ENCODE measurements around the gene NME3. TPM values are rescaled to one million over a fixed set of nuclear protein-coding genes. Genes with fewer than 3 reads are reported as not detected.

NME3 gene
- total and polyA plus RNA-seq, 8 donors, result 27.4 to 297 (median 33.1) TPM

GRCh38 chr16:1816396-1817275, 45.3 kb upstream of the NME3 start:
- no peaks in the 10 kb centered on the region for H3K4me1 ChIP-seq

DNA sequence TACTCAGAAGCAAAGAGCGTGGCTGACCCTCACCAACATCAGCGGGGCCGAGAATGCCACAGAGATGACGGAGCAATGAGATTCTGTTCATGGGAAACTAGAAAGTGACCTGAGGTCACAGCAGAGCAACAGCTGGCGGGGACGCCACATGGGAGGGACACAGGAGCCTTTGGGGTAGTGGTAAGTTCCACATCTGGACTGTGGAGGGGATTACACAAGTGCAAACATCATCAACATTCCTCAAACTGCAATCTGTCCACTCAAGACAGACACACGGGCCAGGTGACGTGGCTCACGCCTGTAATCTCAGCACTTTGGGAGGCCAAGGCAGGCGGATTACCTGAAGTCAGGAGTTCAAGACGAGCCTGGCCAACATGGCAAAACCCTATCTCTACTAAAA, 44.1 kb upstream of the NME3 start:
- TF ChIP-seq CTCF (IDR thresholded peaks at IDR 0.05), result no peak
- no peak for ATAC-seq
- H3K9me3 ChIP-seq, result no peaks in the 10 kb centered on the region
- H3K27me3 ChIP-seq, result no peaks in the 10 kb centered on the region
- intact Hi-C loops (cut with DNase I), result no loop called here
- WGBS, 2 donors, result 86 to 87% methylated on average over 11 of the region's 11 CpGs
- H3K27ac ChIP-seq, result no peak overlapping the region
- no peak for FAIRE-seq
- peaks cover 3 to 17% (median 8%) of the 10 kb centered on the region in 3 donors for H3K36me3 ChIP-seq
- H3K4me3 ChIP-seq, result no peak overlapping the region
- no peaks in the 10 kb centered on the region for H3K4me1 ChIP-seq
- DNase-seq, result no peak

More at GRCh38 chr16:1816396-1817275, 45.3 kb upstream of the NME3 start:
- no peak overlapping the region for H3K4me3 ChIP-seq
- no peak for TF ChIP-seq CTCF (IDR thresholded peaks at IDR 0.05)
- ATAC-seq (no peak), DNase-seq (peak in 1 of 6 donors; percentile 70), FAIRE-seq (no peak)
- H3K36me3 ChIP-seq, result peaks cover 3 to 26% (median 12%) of the 10 kb centered on the region in 3 donors
- 92 to 95% methylated on average over 39 to 40 of the region's 40 CpGs for WGBS, 2 donors
- no peak overlapping the region for H3K27ac ChIP-seq
- no peaks in the 10 kb centered on the region for H3K9me3 ChIP-seq
- no peaks in the 10 kb centered on the region for H3K27me3 ChIP-seq
- intact Hi-C loops (cut with DNase I), result no loop called here

GRCh38 chr16:1812732-1813163, 41.4 kb upstream of the NME3 start:
- Histone ChIP-seq H3K4me1 (no peaks in the 10 kb centered on the region), H3K36me3 (peaks cover 3 to 31% (median 21%) of the 10 kb centered on the region in 3 donors), H3K4me3 (no peak overlapping the region), H3K27ac (no peak overlapping the region), H3K9me3 (no peaks in the 10 kb centered on the region), H3K27me3 (no peaks in the 10 kb centered on the region)
- DNase-seq, result peak; percentile 69 to 91 (median 76)
- TF ChIP-seq CTCF (IDR thresholded peaks at IDR 0.05), result peak in 3 of 4 donors; percentile 30 to 37 (median 30)
- intact Hi-C loops (cut with DNase I), result no loop called here
- no peak for FAIRE-seq
- peak; percentile 77 to 99 (median 98) for ATAC-seq
- 9 to 10% methylated on average over 17 of the region's 17 CpGs for WGBS, 2 donors

DNA sequence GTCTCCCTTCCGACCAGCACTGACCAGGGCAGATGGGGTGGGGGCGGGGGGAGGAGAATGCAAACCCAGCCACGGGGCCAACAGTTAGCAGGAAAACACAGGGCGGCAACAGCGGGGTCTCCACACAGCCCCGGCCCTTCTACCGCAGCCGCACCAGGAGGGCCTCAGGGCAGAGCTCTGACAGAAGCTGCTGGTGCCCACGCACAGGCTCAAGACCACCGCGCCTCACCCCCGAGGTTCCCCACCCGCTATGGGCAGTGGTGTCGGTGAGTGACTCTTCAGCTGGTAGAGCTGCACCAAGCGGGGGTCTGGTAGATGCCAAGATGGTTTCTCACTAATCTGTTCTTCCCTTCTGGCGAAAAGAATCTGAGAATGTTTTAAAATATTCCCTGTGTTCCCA, 39.2 kb upstream of the NME3 start:
- Histone ChIP-seq H3K27me3 (no peaks in the 10 kb centered on the region), H3K27ac (no peak overlapping the region), H3K4me1 (no peaks in the 10 kb centered on the region), H3K9me3 (no peaks in the 10 kb centered on the region), H3K4me3 (no peak overlapping the region), H3K36me3 (peaks cover 0 to 22% (median 16%) of the 10 kb centered on the region in 3 donors)
- FAIRE-seq, result no peak
- WGBS, 2 donors, result 92 to 94% methylated on average over 16 of the region's 16 CpGs
- intact Hi-C loops (cut with DNase I), result no loop called here
- DNase-seq, result peak in 1 of 6 donors; percentile 45
- ATAC-seq, result no peak
- no peak for TF ChIP-seq CTCF (IDR thresholded peaks at IDR 0.05)

DNA sequence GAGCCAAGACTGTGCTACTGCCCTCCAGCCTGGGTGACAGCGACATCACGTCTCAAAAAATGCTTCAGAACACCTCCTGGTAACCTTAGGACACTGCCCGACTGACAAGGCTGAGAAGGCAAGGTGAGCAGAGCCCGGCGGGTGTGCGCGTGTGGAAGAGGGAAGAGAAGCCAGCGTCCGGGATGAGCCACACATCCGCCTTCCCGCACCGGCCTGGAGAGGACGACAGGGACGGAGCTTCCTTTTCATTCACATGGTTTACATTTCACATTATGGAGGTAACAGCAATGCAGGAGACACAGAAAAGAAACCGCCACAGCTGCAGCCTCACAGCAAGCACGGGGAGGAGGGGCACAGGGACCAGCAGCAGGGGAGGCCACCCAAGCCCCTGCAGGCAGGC, 38.8 kb upstream of the NME3 start:
- ATAC-seq (no peak), FAIRE-seq (no peak), DNase-seq (peak in 1 of 6 donors; percentile 35)
- TF ChIP-seq CTCF (IDR thresholded peaks at IDR 0.05), result no peak
- peaks cover 0 to 22% (median 16%) of the 10 kb centered on the region in 3 donors for H3K36me3 ChIP-seq
- intact Hi-C loops (cut with DNase I), result no loop called here
- WGBS, 2 donors, result 94 to 95% methylated on average over 16 of the region's 16 CpGs
- no peak overlapping the region for H3K27ac ChIP-seq
- no peaks in the 10 kb centered on the region for H3K9me3 ChIP-seq
- H3K4me1 ChIP-seq, result no peaks in the 10 kb centered on the region
- H3K4me3 ChIP-seq, result no peak overlapping the region
- no peaks in the 10 kb centered on the region for H3K27me3 ChIP-seq
